ENCODE results near the gene VAV2. TPM values are rescaled to one million over a fixed set of nuclear protein-coding genes. Genes with fewer than 3 reads are reported as not detected.

The VAV2 gene
- 17.4 and 17.8 TPM in 2 replicates for total RNA-seq

DNA sequence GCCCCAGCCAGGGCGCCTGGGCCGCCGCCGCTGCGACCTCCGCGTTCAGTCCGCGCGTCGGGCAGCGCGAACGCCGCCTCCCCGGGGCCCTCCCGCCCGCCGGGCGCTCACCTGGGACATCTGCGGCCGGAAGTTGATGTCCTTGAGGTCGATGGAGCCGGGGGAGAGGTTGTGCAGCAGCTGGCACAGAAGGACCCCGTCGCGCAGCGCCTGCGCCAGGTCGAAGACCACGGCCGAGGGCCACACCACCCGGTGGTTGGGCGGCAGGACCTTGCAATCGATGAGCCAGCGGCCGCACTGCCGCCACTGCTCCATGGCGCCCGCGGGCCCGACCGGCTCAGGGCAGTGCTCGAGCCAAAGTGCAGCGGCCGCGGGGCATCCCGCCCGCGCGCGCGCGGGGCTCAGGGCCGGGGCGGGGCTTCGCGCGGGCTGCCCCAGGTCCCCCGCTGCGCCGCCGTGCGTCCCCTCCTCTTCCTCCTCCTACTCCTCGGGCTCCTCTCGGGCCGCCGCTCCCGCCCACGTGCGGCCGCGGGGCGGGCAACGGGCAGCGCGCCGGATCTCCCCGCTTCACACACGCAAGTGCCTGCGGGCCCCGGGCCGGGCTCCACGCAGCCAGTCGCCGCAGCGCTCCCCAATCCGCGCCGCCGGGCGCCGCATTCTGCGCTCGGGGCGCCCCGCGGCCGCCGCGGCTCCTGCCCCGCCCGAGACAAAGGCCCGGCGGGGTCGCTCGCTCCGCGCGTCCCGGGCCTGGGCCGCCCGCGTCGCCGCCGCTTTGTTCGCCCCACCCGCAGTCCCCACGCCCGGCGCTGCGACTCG lies at the start of gene VAV2:
VAV2 (minus strand) TSS at position 361 of the 816 bp plus-strand sequence; CDS start at position 315, 46 bp downstream.

GRCh38 chr9:134024828-134025605 lies 32.9 kb upstream of the VAV2 start, which contains the start of gene BRD3OS:
BRD3OS (plus strand) TSS chr9:134025481; CDS start chr9:134026748, 1,267 bp downstream.

GRCh38 chr9:133737774-133738639 lies 254.1 kb downstream of the VAV2 start, which contains the start of gene SARDH:
SARDH (minus strand) TSS chr9:133738352; CDS start chr9:133734173, 4,179 bp downstream.

Other genes with a start within 250 kb of the VAV2 start
- 14.6 and 16.2 TPM in 2 replicates for gene BRD3OS, start 33.2 kb upstream of the VAV2 start, total RNA-seq
- 6.0 and 7.9 TPM in 2 replicates for gene BRD3, start 75.7 kb upstream of the VAV2 start, total RNA-seq
- 20.1 and 27.8 TPM in 2 replicates for gene WDR5, start 143.8 kb upstream of the VAV2 start, total RNA-seq
- gene RNU6ATAC, start 172.2 kb upstream of the VAV2 start, total RNA-seq = not detected in 2 replicates

Measured in uterine smooth muscle cell (primary cell).